Glomerular endothelial cell (primary cell): Measurements from ENCODE around the gene LRMDA. TPM values are rescaled to one million over a fixed set of nuclear protein-coding genes. Genes with fewer than 3 reads are reported as not detected.
"Not testable (repeated sequence)": the region's sequence is repeated elsewhere in the genome, so short reads cannot be mapped to it uniquely, and the experiment has no call there.

Experiments used
- DNase-seq: peaks from one replicate; pipeline ENCODE4 v3.0.0-alpha.2; 2011; ENCODE audit warnings: low read depth, low spot score; ENCODE audit errors: extremely low read depth
- total RNA-seq: library from RNA; depleted of rRNA; stranded (reverse); fragments of >200 nt; gene quantifications from 2 replicates; pipeline ENCODE4 v1.2.3, GENCODE V29; 2015

Gene LRMDA
- total RNA-seq, 1 donor from 2014 or later: 25.7 TPM

GRCh38 chr10:75502389-75502788, 71.0 kb downstream of the LRMDA start:
- no peak for DNase-seq

- no peak for DNase-seq
Measured at GRCh38 chr10:75502838-75503237, 71.4 kb downstream of the LRMDA start.

GRCh38 chr10:75505293-75505692, 73.9 kb downstream of the LRMDA start:
- no peak for DNase-seq

GRCh38 chr10:75505840-75506506, 74.5 kb downstream of the LRMDA start:
- no peak for DNase-seq

- DNase-seq: no peak
Measured at GRCh38 chr10:75506930-75507329, 75.5 kb downstream of the LRMDA start.

GRCh38 chr10:75507469-75507868, 76.0 kb downstream of the LRMDA start:
- DNase-seq: no peak

GRCh38 chr10:75508239-75508813, 76.9 kb downstream of the LRMDA start:
- no peak for DNase-seq

GRCh38 chr10:75508814-75509306, 77.4 kb downstream of the LRMDA start:
- no peak for DNase-seq

GRCh38 chr10:75509706-75510105, 78.3 kb downstream of the LRMDA start:
- DNase-seq: no peak

GRCh38 chr10:75511011-75511410, 79.6 kb downstream of the LRMDA start:
- no peak for DNase-seq

- no peak for DNase-seq
Measured at GRCh38 chr10:75512203-75512933, 80.9 kb downstream of the LRMDA start.

- no peak for DNase-seq
Measured at GRCh38 chr10:75513292-75513885, 82.0 kb downstream of the LRMDA start.

GRCh38 chr10:75514830-75515229, 83.4 kb downstream of the LRMDA start:
- DNase-seq: no peak

GRCh38 chr10:75516154-75516553, 84.7 kb downstream of the LRMDA start:
- DNase-seq: not testable (repeated sequence)

GRCh38 chr10:75519213-75519612, 87.8 kb downstream of the LRMDA start:
- DNase-seq: not testable (repeated sequence)

- DNase-seq: not testable (repeated sequence)
Measured at GRCh38 chr10:75521194-75521829, 89.9 kb downstream of the LRMDA start.

GRCh38 chr10:75525067-75525466, 93.6 kb downstream of the LRMDA start:
- DNase-seq: no peak

GRCh38 chr10:75525646-75526045, 94.2 kb downstream of the LRMDA start:
- DNase-seq: no peak

- DNase-seq: no peak
Measured at GRCh38 chr10:75527542-75527941, 96.1 kb downstream of the LRMDA start.

GRCh38 chr10:75528392-75528791, 97.0 kb downstream of the LRMDA start:
- no peak for DNase-seq

GRCh38 chr10:75530299-75530698, 98.9 kb downstream of the LRMDA start:
- DNase-seq: no peak
